HG03558 (cell line): ENCODE data around the gene DHRS4L2.
A peak's percentile ranks its signal among the peaks of the same experiment; 100 is the strongest.
"Not testable (repeated sequence)": the region's sequence is repeated elsewhere in the genome, so short reads cannot be mapped to it uniquely, and the experiment has no call there.

Experiments used
- ATAC-seq: cut with Tn5 transposase; IDR thresholded peaks from one replicate; pipeline ENCODE4 v1.9.1; 2021; ENCODE audit warnings: moderate number of reproducible peaks; ENCODE audit not compliant: unreplicated experiment; ENCODE audit errors: extremely low read depth

The DHRS4L2 gene

DNA sequence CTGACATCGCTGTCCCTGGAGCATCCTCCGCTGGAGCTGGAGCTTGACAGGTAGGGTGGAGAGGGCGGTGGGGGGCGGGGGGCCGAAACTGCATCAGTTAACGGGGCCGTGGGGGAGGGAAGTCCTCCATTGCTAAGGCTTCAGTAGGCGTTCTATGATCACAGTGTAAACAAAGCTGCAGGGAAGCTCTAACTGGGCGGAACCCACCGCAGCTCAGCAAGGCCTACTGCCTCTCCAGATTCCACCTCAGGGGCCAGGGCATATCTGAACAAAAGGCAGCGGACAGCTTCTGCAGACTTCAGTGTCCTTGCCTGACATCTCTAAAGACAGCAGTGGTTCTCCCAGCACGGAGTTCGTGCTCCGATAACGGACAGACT is 18.5 kb upstream of the DHRS4L2 start:
- ATAC-seq = not testable (repeated sequence)

DNA sequence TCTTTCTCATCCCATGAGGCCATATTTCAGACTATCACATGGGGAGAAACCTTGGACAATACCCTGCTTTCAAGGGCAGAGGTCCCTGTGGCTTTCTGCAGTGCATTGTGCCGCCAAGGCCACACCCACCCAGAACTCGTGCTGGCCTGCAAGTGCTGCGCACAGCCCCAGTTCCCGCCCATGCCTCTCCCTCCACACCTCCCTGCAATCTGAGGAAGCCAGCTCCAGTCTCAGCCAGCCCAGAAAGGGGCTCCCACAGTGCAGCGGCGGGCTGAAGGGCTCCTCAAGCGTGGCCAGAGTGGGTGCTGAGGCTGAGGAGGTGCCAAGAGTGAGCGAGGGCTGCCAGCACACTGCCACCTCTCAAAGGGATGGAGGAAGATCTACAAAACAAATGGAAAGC is 15.6 kb upstream of the DHRS4L2 start:
- not testable (repeated sequence) for ATAC-seq

- not testable (repeated sequence) for ATAC-seq
Observed at GRCh38 chr14:23974041-23974440, 14.7 kb upstream of the DHRS4L2 start.

- ATAC-seq = not testable (repeated sequence)
Observed at GRCh38 chr14:23977208-23977607, 11.5 kb upstream of the DHRS4L2 start.

DNA sequence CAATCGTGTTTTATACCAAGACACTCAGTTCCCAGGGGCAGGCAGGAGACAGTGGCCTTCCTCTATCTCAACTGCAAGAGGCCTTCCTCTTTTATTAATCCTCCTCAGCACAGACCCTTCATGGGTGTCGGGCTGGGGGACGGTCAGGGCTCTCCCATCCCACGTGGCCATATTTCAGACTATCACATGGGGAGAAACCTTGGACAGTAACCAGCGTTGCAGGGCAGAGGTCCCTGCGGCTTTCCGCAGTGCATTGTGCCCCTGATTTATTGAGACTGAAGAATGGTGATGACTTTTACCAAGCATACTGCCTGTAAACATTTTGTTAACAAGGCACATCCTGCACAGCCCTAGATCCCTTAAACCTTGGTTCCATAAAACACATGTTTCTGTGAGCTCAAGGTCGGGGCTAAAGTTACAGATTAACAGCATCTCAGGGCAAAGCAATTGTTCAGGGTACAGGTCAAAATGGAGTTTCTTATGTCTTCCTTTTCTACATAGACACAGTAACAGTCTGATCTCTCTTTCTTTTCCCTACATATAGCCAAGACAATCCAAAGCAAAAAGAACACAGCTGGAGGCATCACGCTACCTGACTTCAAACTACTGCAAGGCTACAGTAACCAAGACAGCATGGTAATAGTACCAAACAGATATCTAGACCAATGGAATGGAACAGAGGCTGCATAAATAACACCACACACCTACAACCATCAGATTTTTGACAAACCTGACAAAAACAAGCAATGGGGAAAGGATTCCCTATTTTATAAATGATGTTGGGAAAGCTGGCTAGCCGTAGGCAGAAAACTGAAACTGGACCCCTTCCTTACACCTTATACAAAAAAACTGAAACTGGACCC is 6.5 kb upstream of the DHRS4L2 start:
- not testable (repeated sequence) for ATAC-seq

DNA sequence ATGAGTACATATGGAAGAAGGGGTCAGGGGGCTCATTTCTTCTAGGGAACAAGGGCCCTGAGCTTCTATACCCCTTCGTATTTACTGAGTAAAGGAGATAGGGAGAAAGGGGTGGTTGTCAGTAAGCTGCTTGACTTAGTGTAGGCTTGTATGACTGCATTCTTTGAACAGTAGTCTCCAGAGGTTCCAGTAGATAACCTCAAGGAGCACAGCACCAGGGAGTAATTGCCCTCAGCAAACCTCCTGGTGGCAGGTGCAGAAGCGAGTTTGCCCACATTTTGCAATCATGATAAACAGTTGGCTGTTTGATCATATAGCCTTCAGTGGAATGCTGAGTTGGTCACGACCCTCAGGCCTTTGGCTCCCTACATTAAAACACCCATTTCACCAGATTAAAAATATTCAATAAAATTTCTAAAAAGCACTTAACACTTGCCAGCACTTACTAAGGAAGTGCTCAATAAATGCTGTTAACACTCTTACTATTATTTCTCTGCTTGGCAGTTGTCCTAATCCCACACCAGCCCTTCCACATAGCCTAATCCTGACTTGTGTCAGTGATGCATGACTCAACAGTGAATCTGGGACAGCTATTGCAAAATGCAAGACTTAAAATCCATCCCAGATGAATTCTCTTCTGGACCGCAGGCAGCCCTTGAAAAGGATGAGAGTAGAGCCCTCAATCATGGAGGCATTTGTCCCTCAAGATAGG is 3.7 kb upstream of the DHRS4L2 start:
- no peak for ATAC-seq

DNA sequence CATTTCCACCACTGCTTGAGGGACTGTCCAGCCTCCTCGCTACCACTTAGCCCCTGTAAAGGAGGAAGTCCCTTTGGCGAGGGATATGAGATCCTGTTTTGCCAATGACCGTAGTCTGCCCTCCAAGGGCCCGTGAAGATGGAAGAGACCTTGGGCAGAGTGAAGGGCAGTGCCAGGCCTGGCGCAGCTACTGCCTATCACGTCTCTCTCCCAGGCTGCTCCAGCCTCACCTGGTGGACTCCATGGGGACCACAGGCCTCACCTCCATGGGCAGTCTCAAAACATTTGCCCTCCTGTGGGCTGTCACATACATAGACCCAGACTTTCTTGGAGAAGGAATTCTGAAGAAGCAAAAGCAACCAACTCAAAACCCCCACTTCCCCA is 514 bp upstream of the DHRS4L2 start:
- not testable (repeated sequence) for ATAC-seq

- not testable (repeated sequence) for ATAC-seq
Observed at GRCh38 chr14:23989734-23990445, 1.2 kb downstream of the DHRS4L2 start.

- ATAC-seq = not testable (repeated sequence)
Observed at GRCh38 chr14:23990961-23991360, 2.2 kb downstream of the DHRS4L2 start.

GRCh38 chr14:23993042-23993441 is 4.3 kb downstream of the DHRS4L2 start:
- not testable (repeated sequence) for ATAC-seq

DNA sequence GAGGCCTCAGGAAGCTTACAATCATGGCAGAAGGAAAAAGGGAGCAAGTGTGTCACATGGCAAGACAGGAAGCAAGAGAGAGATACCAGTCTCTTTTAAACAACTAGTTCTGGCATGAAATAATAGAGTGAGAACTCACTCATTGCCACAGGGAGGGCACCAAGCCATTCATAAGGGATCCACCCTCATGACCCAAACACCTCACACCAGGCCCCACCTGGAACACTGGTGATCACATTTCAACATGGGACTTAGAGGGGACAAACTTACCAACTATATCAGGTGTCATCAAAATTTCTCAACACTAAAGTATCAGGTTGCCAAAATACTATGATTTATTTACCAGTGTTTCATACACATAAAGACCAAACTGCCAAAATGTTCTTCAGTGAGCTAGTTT is 7.3 kb downstream of the DHRS4L2 start:
- not testable (repeated sequence) for ATAC-seq

- not testable (repeated sequence) for ATAC-seq
Observed at GRCh38 chr14:23996825-23997224, 8.1 kb downstream of the DHRS4L2 start.

DNA sequence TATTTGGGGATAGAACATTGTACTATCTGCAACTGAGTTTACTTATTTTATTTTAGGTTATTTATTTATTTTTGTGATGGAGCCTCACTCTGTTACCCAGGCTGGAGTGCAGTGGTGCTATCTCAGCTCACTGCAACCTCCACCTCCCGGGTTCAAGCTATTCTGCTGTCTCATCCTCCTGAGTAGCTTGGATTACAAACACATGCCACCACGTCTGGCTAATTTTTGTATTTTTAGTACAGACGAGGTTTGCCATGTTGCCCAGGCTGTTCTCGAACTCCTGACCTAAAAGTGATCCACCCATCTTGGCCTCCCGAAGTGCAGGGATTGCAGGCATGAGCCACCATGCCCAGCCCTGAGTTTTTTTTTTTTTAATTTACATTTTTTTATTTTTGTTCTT is 10.9 kb downstream of the DHRS4L2 start:
- ATAC-seq = not testable (repeated sequence)

DNA sequence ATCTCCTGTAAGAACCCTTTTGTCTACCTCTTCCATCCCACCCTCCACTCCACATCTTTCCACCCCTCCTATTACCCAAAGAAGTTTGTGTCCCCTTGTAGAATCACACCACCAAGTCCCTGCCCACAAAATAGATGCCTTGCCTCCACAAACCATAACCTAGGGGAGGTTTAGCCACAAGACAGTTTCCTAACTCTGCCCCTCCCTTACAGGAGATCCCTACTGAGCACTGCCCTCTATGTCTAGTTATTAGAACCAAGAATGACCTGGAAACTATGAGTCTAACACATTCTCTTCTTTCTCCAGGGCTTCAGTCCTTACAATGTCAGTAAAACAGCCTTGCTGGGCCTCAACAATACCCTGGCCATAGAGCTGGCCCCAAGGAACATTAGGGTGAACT is 12.3 kb downstream of the DHRS4L2 start:
- not testable (repeated sequence) for ATAC-seq

DNA sequence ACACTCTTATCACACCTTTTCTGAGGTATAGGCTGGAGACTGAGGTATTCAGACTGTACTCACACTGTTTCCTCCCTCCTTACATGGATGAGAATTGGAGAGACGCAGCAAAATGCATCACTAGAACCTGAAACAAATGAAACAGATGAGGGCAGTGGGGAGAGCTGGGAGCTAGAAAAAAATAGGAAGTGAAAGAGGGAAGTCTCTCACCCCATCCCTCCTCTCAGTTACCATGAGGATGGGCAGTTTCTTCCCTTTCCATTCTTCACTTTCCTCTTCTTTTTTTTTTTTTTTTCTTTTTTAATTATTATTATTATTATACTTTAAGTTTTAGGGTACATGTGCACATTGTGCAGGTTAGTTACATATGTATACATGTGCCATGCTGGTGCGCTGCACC is 12.9 kb downstream of the DHRS4L2 start:
- ATAC-seq = not testable (repeated sequence)

GRCh38 chr14:24006471-24006816 is 17.7 kb downstream of the DHRS4L2 start:
- not testable (repeated sequence) for ATAC-seq

DNA sequence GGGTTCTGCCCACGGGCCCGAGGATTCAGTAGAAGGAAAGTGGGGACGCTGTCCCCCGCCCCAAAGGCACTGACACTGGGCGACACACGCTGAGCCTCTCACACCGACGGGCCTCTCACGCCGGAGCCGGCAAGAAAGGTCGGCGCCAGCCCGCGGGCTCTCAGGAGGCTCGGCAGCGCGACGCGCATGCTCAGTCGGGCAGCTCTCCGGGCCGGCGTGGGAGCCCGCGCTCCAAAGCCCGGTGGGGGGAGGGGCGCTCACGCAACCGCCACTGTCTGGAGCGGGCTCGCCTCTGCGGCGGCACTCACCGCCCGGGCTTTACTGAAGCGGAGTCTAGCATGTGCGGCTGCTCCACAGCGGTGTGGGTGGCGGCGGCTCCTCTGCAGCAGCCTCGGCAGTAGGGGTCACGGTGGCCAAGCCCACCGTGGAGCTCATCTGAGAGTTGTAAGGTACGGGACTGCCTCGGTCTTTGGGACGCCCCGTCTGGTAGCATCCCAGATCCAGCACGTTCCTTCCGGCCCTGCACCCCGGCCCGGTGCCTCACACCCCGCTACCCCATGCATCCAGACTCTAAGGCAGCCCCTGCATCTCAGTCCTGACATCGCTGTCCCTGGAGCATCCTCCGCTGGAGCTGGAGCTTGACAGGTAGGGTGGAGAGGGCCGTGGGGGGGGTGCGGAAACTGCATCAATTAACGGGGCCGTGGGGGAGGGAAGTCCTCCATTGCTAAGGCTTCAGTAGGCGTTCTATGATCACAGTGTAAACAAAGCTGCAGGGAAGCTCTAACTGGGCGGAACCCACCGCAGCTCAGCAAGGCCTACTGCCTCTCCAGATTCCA is 18.3 kb downstream of the DHRS4L2 start:
- peak; percentile 56 for ATAC-seq

DNA sequence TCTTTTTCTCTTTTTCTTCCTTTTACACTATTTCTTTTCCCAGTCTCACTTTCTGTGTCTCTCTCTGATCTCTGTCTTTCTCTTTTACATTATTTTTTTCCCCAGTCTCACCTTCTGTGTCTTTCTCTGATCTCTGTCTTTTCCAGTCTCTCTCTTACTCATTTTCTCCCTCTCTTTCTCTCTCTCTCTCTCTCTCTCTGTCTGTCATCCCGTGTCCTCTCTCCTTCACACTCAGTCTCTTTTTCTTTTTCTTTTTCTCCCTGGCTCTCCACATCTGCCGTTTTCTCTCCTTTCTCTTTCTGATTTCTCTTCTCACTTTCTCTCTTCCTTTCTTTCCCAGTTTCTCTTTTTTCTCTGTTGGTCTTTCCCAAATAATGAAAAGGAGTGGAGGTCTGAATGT is 22.3 kb downstream of the DHRS4L2 start:
- no peak for ATAC-seq

DNA sequence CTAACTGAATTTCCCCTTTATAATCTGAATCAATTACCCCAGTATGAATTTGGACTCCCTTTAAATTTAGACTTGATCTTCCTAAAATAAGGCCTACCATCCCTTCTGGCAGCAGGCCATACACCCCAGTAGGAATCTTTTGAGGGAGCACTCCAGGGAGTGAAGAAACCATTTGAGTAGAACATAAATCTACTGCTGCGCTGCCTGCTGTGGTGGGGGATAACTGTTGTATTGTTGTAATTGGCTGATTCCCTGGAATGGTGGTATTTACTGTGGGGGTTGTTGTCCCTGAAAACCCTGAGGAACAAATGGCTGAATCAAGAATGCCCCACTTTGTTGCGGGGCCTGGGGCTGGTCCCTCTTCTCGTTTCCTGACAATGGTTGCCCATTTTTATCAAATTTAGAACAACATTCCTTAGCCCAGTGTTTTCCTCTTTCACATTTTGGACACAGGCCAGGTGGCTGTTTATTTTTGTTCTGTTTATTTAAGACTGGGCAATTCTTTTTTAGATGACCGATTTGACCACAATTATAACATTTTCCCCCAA is 24.1 kb downstream of the DHRS4L2 start:
- ATAC-seq = not testable (repeated sequence)
